PC-3 (cell line): ENCODE results near the gene ACY1. TPM values are rescaled to one million over a fixed set of nuclear protein-coding genes. Genes with fewer than 3 reads are reported as not detected.

Experiments used
- ATAC-seq: fragments of 200-7000 bp; cut with Tn5 transposase; 2 replicates; pipeline ENCODE4 v1.9.1; 2020; ENCODE audit warnings: mild to moderate bottlenecking, moderate library complexity
- BruUV-seq: library from RNA; stranded (reverse); fragments of 400-500 nt; replicated peaks from 2 replicates; lab custom pipeline; 2021; lab: Mats Ljungman, UMichigan
- CTCF ChIA-PET: fragments of 300-600 bp; sonication (Branson Sonifier 250); formaldehyde crosslinking; loops from one replicate; lab custom pipeline; 2022; ENCODE audit warnings: antibody characterized with exemption; lab: Charles Lee
- POLR2A ChIA-PET: fragments of 300-600 bp; sonication (Branson Sonifier 250); formaldehyde crosslinking; loops from one replicate; lab custom pipeline; 2022; ENCODE audit warnings: antibody characterized with exemption; ENCODE audit not compliant: unreplicated experiment; lab: Charles Lee
- DNase-seq: peaks from one replicate; pipeline ENCODE4 v3.0.0-alpha.2; 2015
- H2AFZ ChIP-seq: fragments of 300-600 bp; sonication (generic); 2 replicates; pipeline ENCODE4 v1.6.0; 2016; ENCODE audit warnings: antibody characterized with exemption, low read length
- H3F3A ChIP-seq: fragments of 300-600 bp; sonication (generic); one replicate; pipeline ENCODE4 v1.6.0; 2017; ENCODE audit warnings: antibody characterized with exemption, low read length, control low read depth, mild to moderate bottlenecking; ENCODE audit not compliant: unreplicated experiment
- H3K27ac ChIP-seq: fragments of 300-600 bp; sonication (generic); 2 replicates; pipeline ENCODE4 v1.5.1; 2016; ENCODE audit warnings: mild to moderate bottlenecking, low read length
- H3K27me3 ChIP-seq: fragments of 300-600 bp; sonication (generic); 2 replicates; pipeline ENCODE4 v1.6.1; 2016; ENCODE audit warnings: low read length, mixed read lengths
- H3K36me3 ChIP-seq: fragments of 300-600 bp; sonication (generic); 2 replicates; pipeline ENCODE4 v1.6.1; 2016; ENCODE audit warnings: low read depth, mixed run types, low read length, mixed read lengths
- H3K4me1 ChIP-seq: fragments of 300-600 bp; sonication (generic); 2 replicates; pipeline ENCODE4 v1.5.1; 2016; ENCODE audit warnings: low read length; ENCODE audit not compliant: insufficient read depth
- H3K4me2 ChIP-seq: fragments of 300-600 bp; sonication (generic); 2 replicates; pipeline ENCODE4 v1.6.0; 2016; ENCODE audit warnings: low read length
- H3K4me3 ChIP-seq: fragments of 300-600 bp; sonication (generic); 2 replicates; pipeline ENCODE4 v1.5.1; 2016; ENCODE audit warnings: mild to moderate bottlenecking, low read length, mixed read lengths
- H3K79me2 ChIP-seq: fragments of 300-600 bp; sonication (generic); 2 replicates; pipeline ENCODE4 v1.6.1; 2017; ENCODE audit warnings: low read length, mixed read lengths
- H3K9ac ChIP-seq: fragments of 300-600 bp; sonication (generic); 2 replicates; pipeline ENCODE4 v1.6.0; 2016; ENCODE audit warnings: mild to moderate bottlenecking, low read length
- H3K9me2 ChIP-seq: fragments of 300-600 bp; sonication (generic); replicated peaks from 2 replicates; pipeline ENCODE4 v1.6.1; 2016; ENCODE audit warnings: mixed run types, low read length, mixed read lengths
- H3K9me3 ChIP-seq: fragments of 300-600 bp; sonication (generic); 2 replicates; pipeline ENCODE4 v1.6.1; 2016; ENCODE audit warnings: low read length, mixed read lengths
- H4K20me1 ChIP-seq: fragments of 300-600 bp; sonication (generic); 2 replicates; pipeline ENCODE4 v1.6.1; 2016; ENCODE audit warnings: low read length, mixed read lengths
- EZH2 ChIP-seq: fragments of 300-600 bp; sonication (generic); IDR thresholded peaks from one replicate; pipeline ENCODE4 v1.6.1; 2017; ENCODE audit warnings: antibody characterized with exemption, mild to moderate bottlenecking, low read length; ENCODE audit not compliant: unreplicated experiment
- EZH2phosphoT487 ChIP-seq: fragments of 300-600 bp; sonication (generic); IDR thresholded peaks from 2 replicates; pipeline ENCODE4 v1.6.1; 2018; ENCODE audit warnings: mild to moderate bottlenecking, antibody characterized with exemption, low read length, borderline replicate concordance
- intact Hi-C: fragments of 100-400 bp; cut with micrococcal nuclease; formaldehyde crosslinking; loops from 2 replicates; pipeline ENCODE4 v1.9.0; 2023
- total RNA-seq: library from RNA; depleted of rRNA; stranded (reverse); fragments of >200 nt; gene quantifications from 2 replicates; pipeline ENCODE4 v1.2.3, GENCODE V29; 2014
- TF ChIP-seq, protein P1 (sequence below): fragments of 300-600 bp; sonication (generic); conservative IDR thresholded peaks from 2 replicates; pipeline ENCODE4 v1.5.1; 2017; ENCODE audit warnings: antibody characterized with exemption, low read depth, mild to moderate bottlenecking, low read length

ACY1 gene
- total RNA-seq, 1 experiment from 2014 or later, result 71.3 TPM

DNA sequence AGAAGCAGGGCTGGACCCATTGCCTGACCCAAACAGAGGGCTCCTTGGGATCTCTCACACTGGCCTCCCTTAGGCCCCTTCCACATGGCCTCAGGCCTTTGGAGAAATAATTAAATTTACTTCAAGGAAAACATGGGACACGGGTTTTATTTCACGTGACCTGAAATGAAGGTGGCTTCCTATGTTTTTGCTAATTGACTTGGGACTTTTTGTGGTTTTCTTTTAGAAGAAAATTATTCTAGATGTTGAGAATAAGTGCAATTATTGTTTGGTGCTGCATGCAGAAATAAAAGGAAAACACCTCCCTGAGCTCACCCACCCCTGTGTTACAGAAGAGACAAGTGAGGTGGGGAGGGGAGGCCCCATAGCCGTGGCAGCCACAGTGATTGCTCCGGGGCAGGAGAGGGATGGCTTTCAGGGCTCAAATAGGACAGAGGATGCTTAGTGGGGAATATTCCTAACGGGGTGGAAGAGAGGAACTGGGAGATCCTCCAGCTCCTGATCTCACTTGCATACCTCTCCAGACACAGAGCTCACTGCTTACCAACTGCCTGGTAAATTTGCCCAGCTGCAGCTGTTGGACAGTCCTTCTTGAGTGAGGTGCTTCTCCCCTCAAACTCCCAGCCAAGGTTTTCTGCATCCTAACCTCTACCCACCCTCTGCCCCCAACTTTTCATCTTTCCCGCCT lies 41.6 kb downstream of the ACY1 start:
- no peaks in the 10 kb centered on the region for H3K4me1 ChIP-seq
- BruUV-seq, result no TSS peak
- POLR2A ChIA-PET, result no interaction called here
- no peak overlapping the region for H3K27ac ChIP-seq
- H3K4me2 ChIP-seq, result no peak overlapping the region
- no peaks in the 10 kb centered on the region for H3K79me2 ChIP-seq
- TF ChIP-seq, protein P1, sequence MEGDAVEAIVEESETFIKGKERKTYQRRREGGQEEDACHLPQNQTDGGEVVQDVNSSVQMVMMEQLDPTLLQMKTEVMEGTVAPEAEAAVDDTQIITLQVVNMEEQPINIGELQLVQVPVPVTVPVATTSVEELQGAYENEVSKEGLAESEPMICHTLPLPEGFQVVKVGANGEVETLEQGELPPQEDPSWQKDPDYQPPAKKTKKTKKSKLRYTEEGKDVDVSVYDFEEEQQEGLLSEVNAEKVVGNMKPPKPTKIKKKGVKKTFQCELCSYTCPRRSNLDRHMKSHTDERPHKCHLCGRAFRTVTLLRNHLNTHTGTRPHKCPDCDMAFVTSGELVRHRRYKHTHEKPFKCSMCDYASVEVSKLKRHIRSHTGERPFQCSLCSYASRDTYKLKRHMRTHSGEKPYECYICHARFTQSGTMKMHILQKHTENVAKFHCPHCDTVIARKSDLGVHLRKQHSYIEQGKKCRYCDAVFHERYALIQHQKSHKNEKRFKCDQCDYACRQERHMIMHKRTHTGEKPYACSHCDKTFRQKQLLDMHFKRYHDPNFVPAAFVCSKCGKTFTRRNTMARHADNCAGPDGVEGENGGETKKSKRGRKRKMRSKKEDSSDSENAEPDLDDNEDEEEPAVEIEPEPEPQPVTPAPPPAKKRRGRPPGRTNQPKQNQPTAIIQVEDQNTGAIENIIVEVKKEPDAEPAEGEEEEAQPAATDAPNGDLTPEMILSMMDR, result no peak
- no peak for TF ChIP-seq EZH2
- TF ChIP-seq EZH2phosphoT487, result no peak
- no peak overlapping the region for H2AFZ ChIP-seq
- H4K20me1 ChIP-seq, result no peaks in the 10 kb centered on the region
- H3K27me3 ChIP-seq, result no peaks in the 10 kb centered on the region
- no peaks in the 10 kb centered on the region for H3K9me3 ChIP-seq
- H3K4me3 ChIP-seq, result no peak overlapping the region
- DNase-seq, result no peak
- no peak for ATAC-seq
- CTCF ChIA-PET, result no interaction called here
- H3K36me3 ChIP-seq, result no peaks in the 10 kb centered on the region
- no peaks in the 10 kb centered on the region for H3K9me2 ChIP-seq
- intact Hi-C loops, result no loop called here
- no peak overlapping the region for H3K9ac ChIP-seq
- no peaks in the 10 kb centered on the region for H3F3A ChIP-seq

DNA sequence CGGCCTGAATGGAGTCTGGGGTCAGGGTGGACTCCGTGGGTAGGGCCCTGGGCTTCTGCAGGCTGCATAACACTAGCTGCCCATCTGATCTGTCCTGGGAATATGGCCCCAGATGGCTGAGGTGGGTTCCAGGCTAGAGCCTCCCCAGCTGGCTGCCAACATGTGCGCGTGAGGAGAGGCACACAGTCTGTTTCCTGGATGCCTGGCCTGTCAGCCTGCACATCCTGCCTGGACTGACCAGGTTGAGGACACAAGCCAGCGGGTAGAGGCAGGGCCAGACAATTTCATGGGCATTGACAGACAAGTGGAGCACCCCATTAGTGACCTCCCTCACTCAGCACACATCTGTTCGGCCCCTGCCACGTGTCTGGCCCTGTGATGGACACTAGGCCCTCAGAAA lies 42.1 kb downstream of the ACY1 start:
- Histone ChIP-seq H3K27ac (no peak overlapping the region), H3K4me1 (no peaks in the 10 kb centered on the region), H2AFZ (no peak overlapping the region), H3K9me2 (no peaks in the 10 kb centered on the region), H3K4me2 (no peak overlapping the region), H3K4me3 (no peak overlapping the region), H3K27me3 (no peaks in the 10 kb centered on the region), H3K36me3 (no peaks in the 10 kb centered on the region), H4K20me1 (no peaks in the 10 kb centered on the region), H3F3A (no peaks in the 10 kb centered on the region), H3K9ac (no peak overlapping the region), H3K9me3 (no peaks in the 10 kb centered on the region), H3K79me2 (no peaks in the 10 kb centered on the region)
- ChIA-PET CTCF (no interaction called here), POLR2A (no interaction called here)
- no peak for ATAC-seq
- BruUV-seq, result no TSS peak
- DNase-seq, result no peak
- intact Hi-C loops, result no loop called here
- no peak for TF ChIP-seq EZH2phosphoT487
- TF ChIP-seq, protein P1, result no peak
- TF ChIP-seq EZH2, result no peak

DNA sequence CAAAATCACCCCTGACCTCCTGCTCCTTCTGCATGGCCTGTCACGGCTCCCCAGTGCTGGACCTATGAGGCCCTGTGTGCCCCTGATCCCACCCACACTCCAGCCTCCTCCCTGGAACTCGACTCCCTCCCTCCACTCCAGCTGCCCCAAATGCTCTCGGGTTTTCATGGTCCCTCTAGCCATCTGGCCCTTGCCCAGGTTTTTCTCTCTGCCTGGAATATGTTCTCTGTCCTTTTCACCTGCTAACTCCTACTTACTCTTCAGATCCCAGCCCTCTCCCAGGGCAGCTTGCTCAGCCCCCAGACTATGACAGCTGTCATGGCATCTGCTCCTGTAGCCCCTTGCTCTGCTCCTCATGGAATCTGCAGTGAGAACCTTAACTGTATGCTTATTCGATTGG lies 42.7 kb downstream of the ACY1 start:
- Histone ChIP-seq H3K4me2 (no peak overlapping the region), H3K27me3 (no peaks in the 10 kb centered on the region), H4K20me1 (no peaks in the 10 kb centered on the region), H3K36me3 (no peaks in the 10 kb centered on the region), H3K9me2 (no peaks in the 10 kb centered on the region), H2AFZ (no peak overlapping the region), H3K79me2 (no peaks in the 10 kb centered on the region), H3K4me3 (no peak overlapping the region), H3K9me3 (no peaks in the 10 kb centered on the region), H3F3A (no peaks in the 10 kb centered on the region), H3K4me1 (no peaks in the 10 kb centered on the region), H3K9ac (no peak overlapping the region), H3K27ac (no peak overlapping the region)
- BruUV-seq, result no TSS peak
- POLR2A ChIA-PET, result no interaction called here
- CTCF ChIA-PET, result no interaction called here
- no peak for TF ChIP-seq EZH2phosphoT487
- TF ChIP-seq, protein P1, result no peak
- intact Hi-C loops, result no loop called here
- ATAC-seq, result no peak
- no peak for DNase-seq
